Activated gamma-delta T cell treated with anti-CD3 and anti-CD28 coated beads, Interleukin-2, amount 50 U/mL, for 16 hours (primary cell): ENCODE measurements around the gene PSMD11.

Source experiments
- DNase-seq: peaks from one replicate; pipeline ENCODE4 v3.0.0-alpha.2; 2020; ENCODE audit warnings: low read depth

The PSMD11 gene

DNA sequence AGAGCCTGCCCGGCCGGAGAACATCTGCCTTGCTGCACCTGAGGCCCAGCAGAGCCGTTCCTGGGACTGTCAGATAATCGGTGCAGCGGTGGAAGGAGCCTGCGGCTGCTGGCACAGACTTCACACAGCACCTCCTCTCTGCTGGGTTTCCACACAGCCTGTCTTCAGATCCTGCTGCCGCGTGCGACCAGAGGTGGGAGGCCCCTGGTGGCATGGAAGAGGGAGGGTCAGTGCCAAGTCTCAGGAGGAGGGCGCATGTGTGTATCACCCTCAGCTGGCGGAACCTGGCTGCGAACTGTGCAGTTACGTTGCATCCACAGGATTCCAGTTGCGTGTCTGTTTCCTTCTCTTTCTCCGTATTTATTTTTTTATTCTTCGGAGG lies 45.8 kb downstream of the PSMD11 start:
- no peak for DNase-seq

DNA sequence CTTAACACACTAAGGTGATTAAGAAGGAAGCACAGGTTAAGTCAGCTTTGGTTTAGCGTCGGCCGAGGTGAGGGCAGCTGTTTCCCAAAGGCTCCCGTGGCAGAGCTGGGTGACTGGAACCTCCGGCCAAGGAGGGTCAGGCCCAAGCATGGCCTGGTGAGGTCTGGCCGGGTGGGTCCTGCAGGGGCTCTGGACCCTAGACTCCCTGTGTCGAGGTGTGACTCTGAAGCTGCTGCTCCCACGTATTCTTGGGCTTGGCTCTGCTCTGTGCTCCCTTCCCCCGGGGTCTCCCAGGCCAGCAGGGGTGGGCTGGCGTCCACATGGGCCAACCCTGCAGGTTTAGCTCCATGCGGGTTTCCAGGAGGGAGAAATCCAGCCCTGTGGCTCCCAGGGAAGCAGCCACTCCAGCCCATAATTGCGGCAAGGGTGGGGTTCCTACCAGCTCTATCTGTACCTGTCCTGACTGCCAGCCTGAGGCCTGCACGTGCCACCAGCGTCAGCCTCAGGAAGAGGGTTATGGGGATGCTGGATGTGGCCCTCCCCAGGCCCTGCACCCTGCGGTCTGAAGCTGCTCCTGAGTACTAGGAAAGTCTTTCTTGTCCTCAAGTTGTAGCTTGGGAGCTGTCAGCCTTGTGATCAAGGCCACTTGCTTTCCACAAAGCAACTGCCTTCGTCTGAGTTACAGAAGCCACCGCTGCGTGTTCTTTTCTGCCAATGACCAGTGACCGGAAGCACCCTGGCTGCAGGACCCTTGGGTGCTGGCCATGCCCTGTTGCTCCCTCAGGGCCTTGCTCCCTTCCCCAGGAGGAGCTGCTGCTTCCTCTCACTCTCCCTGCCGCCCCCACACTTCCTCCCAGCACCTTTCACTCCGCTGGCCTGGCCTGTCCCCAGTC lies 47.3 kb downstream of the PSMD11 start:
- DNase-seq: no peak

DNA sequence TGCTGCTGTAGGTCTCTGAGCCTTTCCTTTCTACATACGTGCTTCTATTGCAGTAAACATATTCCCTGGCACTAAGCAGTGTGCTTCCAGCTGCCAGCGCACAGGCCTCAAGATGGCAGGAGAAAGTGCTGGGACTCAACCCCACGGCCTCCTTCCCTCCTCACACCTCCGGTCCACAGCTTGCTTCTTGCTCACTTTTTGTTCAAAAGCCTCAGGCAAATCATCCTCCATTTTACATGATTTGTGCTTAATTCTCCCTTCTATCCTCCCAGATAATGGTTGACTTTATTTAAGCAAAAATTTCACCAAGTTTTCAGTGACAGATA lies 47.9 kb downstream of the PSMD11 start:
- DNase-seq: no peak

- DNase-seq: no peak
Measured at GRCh38 chr17:32492648-32493289, 48.5 kb downstream of the PSMD11 start.

DNA sequence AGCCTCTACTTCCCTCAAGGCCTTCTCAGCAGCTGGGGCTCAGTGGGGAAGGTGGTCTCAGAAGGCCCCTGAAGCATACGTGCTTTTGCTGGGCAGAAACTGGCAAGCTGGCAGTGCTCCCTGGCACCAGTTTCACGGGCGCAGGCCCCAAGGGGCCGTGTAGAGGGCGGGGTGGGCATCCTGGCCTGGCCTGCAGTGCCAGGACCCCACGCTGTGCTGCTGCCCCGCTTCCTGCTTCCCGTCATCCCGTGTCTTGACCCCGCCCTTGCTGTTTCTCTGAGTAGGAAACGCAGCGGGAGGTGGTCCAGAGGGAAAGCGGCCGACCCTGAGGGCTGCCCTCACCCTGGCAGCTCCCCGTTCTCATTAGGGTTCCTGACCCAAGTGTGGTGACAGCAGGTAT lies 49.3 kb downstream of the PSMD11 start:
- DNase-seq: no peak

GRCh38 chr17:32493976-32494513 lies 49.7 kb downstream of the PSMD11 start:
- no peak for DNase-seq

GRCh38 chr17:32494621-32495358 lies 50.5 kb downstream of the PSMD11 start:
- DNase-seq: no peak

DNA sequence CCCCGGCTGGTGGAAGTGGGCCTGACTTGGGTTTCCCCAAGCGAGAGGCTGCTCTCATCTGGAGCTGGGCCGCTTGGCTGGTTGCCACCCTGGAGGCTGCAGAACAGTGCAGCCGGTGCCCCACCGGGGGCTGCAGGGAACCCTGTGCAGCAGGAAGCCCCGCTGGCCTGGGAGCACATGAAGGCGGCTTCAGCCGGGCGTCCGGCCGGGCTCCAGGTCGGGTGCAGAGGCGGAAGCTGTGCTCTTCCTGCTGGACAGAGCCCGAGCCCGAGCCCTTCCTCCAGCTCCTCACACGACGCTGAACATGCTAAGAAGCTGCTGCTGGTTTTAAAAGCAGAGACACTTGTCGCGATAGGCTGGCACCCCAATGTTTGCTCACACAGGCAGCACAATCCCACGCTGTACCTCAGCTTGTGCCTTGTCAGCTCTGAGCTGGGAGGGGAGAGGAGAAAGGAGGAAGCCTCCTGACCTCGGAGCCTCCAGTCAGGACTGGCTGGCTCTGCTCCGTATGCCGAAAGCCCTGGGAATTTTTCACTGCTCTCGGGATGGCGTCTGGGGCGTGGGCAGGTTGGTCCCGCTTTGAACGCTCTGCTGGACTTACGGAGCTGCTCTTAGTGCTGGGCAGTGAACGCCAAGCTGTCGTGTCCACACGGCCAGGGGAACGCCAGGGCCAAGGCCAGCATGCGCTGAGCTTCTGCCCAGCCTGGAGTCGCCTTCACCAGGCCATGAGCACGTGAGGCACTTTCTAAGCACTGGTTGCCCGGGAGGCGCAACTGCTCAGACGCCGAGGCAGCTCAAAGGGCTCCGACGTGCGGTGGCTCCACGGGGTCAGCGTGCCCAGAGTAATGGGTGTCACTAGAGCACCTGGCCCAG lies 51.3 kb downstream of the PSMD11 start:
- no peak for DNase-seq

- no peak for DNase-seq
Measured at GRCh38 chr17:32496395-32497073, 52.2 kb downstream of the PSMD11 start.

- DNase-seq: no peak
Measured at GRCh38 chr17:32497431-32498205, 53.3 kb downstream of the PSMD11 start.

- no peak for DNase-seq
Measured at GRCh38 chr17:32498391-32498790, 54.1 kb downstream of the PSMD11 start.

- DNase-seq: no peak
Measured at GRCh38 chr17:32502013-32502412, 57.7 kb downstream of the PSMD11 start.

DNA sequence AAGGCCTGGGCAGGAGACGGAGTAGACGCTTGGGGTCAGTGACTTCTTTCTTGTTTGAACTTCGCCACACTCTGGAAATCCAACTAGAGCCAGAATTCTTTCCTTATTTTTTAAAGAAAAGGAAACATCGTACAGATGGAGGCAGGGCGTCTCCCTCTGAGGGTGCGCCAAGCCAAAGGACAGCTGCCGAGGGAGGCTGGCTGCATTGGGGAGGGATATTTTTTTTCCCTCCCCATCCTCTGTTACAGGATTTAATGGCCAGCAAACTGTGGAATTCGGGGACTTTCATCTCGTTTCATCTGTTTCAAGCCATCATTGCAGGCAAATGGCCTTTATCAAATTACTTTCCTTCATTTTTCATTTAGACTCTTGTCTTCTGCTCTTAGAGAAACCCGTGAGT lies 58.4 kb downstream of the PSMD11 start:
- no peak for DNase-seq

DNA sequence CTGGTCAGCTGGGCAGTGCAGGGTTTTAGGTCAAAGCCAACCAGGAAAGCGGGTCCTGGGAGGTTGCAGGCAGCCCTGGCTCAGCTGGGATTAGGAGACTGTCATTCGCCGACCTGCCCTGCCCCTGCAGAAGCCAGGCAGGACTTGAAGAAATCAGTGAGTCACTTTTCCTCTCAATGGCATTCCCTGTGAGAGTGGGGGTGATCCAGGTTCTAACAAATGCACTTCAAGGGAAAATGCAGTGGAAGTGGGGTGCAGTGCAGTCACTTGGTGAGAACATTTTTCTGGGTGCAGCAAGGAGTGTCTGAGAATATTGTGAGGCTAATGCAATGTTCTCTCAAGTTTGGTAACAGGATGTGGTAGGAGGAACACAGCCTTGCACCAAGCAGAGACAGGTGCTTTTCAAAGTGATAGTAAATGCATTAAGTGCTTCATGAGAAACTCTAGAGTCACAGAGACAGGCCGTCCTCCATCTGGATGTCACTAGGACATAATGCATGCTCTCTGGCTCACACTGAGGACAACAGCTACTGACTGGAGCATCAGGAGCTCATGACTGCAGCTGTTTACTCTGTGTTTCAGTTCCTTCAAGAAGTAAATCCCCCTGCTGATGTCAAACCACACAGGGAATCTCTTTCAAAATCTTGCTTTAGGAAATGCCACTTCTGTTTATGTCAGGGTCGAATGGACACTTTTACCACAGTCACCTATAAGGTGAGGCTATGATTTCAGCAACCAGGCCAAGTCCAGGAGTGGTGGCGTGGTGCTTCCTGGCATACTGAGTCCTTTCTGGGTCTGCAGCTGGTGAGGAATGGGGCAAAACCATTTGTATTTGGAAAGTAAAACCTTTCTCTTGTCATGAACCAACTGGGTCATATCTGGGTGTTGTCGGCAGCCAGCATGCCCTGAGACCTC lies 59.2 kb downstream of the PSMD11 start:
- peak; percentile 31 for DNase-seq

DNA sequence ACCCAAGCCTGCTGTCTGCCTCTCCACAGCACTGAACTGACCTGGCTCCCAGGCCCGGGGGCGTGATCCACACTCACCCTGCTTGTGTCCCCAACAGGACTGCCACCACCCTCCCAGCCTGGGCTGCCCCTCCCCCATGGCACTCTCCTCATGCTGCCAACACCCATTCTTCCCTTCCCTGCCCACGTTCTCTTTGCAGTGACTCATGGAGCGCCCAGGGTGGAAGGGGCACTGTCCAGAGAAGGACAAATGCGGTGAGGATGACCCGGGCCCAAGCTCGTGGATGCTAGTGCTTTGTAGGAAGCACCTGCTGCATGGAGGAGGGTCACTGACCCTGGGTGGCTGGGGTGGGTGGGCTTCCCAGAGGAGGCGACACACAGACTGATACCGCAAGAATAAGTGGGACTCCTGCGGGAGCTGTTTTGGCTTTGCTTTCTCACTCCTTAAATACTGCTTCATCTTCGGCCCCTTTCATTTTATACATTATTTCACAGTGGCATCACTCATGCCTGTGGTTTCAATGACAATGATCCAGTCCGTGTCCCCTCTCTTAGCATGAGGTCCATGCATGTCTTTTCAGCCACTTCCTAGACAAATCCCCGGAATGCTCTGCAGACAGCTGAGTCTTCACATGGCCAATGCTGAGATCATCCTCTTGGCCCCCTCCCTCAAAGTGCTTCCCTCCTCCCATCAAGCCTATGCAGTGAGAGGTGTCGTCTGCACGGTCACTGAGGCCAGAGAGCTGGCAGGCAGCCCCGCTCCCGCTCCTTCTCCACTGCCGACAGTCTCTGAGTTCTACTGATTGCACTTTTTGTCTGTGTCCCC lies 60.1 kb downstream of the PSMD11 start:
- no peak for DNase-seq

DNA sequence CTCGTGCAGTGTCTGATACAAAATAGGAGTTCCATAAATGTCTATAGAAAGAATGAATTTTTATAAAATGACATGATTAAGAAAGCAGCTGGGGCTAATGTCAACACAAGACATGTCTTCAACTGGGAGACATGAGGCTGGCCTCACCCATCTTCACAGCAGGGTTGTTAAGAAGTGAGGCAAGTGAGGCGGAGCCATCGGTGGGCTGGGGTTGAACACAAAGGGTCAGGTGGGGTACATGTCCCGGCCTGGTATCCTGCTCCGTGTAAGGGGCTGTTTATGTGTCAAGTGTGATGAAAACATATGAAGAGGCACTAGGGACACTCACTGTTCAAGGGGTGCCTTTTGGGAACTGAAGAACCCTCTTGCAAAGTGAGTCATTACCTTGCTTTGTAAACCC lies 64.6 kb downstream of the PSMD11 start:
- no peak for DNase-seq

DNA sequence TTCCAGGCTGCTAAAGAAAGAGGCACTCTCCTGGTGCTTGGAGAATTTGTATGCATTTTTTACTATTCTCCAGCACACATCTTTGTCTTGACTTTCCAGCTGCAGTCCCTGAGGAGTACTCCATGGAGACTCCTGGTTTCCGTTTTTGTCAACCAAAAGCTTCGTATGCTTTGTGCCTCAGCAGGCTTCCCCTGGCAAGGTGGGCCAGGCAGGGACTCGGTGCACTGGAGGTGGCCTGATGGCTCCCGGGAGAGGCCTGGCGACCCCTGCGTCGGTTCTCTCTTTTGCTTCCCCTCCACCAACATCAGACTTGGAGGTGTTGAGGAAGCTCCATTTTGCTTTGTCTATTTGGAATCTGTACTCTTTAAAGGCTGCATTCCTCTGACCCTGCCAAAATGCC lies 66.2 kb downstream of the PSMD11 start:
- DNase-seq: no peak

DNA sequence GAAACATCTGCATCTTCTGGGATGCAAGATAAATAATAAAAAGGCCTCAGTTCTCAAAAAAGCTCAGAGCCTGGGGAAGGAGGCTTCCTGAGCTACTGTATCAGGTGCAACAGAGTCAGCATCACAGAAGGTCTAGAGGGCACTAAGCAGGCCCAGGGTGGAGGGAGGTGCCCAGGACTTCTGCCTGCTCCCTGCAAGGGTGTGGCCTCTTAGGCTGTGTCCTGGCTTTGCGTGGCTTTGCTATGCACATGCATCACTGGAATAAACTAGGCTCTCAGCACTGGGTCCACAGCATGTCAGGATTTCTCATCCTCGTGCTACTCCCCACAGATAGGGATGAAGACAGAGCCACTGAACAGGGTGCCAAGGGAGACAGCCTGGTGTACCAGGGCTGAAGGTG lies 68.0 kb downstream of the PSMD11 start:
- no peak for DNase-seq
